Mammary microvascular endothelial cell (primary cell): Measurements from ENCODE around the gene RHBDF2. TPM values are rescaled to one million over a fixed set of nuclear protein-coding genes. Genes with fewer than 3 reads are reported as not detected.

Experiments used
- total RNA-seq: library from RNA; depleted of rRNA; stranded (reverse); fragments of >200 nt; gene quantifications from 2 replicates; pipeline ENCODE4 v1.2.3, GENCODE V29; 2015

The RHBDF2 gene
- total RNA-seq: 46.8 and 54.8 TPM in 2 replicates

GRCh38 chr17:76501018-76501826, at the start of gene RHBDF2:
RHBDF2 (minus strand) TSS chr17:76501423; CDS start chr17:76481524, 19,899 bp downstream.

GRCh38 chr17:76539631-76540271, 38.5 kb upstream of the RHBDF2 start, which contains the start of gene PRCD:
PRCD (plus strand) TSS chr17:76540044; CDS start chr17:76540142, 98 bp downstream.

GRCh38 chr17:76537578-76538280, 36.5 kb upstream of the RHBDF2 start, which contains the start of gene CYGB:
CYGB (minus strand) TSS chr17:76537709; CDS start chr17:76537542, 167 bp downstream.

GRCh38 chr17:76467366-76467765, 33.9 kb downstream of the RHBDF2 start, which contains the start of gene AANAT:
AANAT (plus strand) TSS chr17:76467603; CDS start chr17:76468747, 1,144 bp downstream.

GRCh38 chr17:76452660-76453430, 48.4 kb downstream of the RHBDF2 start, which contains the start of gene UBE2O:
UBE2O (minus strand) TSS chr17:76453152; CDS start chr17:76453141, 11 bp downstream.

Other genes starting within 250 kb of the RHBDF2 start
- gene UBALD2, start 236.1 kb downstream of the RHBDF2 start, total RNA-seq: 14.7 and 28.9 TPM in 2 replicates
- 1.8 and 4.7 TPM in 2 replicates for gene QRICH2, start 193.1 kb downstream of the RHBDF2 start, total RNA-seq
- gene PRPSAP1, start 147.5 kb downstream of the RHBDF2 start, total RNA-seq: 52.3 and 80.1 TPM in 2 replicates
- 191 TPM in 2 replicates for gene SPHK1, start 116.8 kb downstream of the RHBDF2 start, total RNA-seq
- 17.5 and 23.1 TPM in 2 replicates for gene UBE2O, start 48.3 kb downstream of the RHBDF2 start, total RNA-seq
- gene AANAT, start 33.8 kb downstream of the RHBDF2 start, total RNA-seq: not detected in 2 replicates
- gene CYGB, start 36.3 kb upstream of the RHBDF2 start, total RNA-seq: 24.6 and 27.5 TPM in 2 replicates
- gene PRCD, start 38.6 kb upstream of the RHBDF2 start, total RNA-seq: 0.59 and 0.67 TPM in 2 replicates
- 1.7 and 2.2 TPM in 2 replicates for gene ST6GALNAC2, start 84.4 kb upstream of the RHBDF2 start, total RNA-seq
- not detected in 2 replicates for gene ST6GALNAC1, start 142.3 kb upstream of the RHBDF2 start, total RNA-seq
- gene MXRA7, start 209.5 kb upstream of the RHBDF2 start, total RNA-seq: 235 and 238 TPM in 2 replicates
- 29.2 and 34.5 TPM in 2 replicates for gene JMJD6, start 225.2 kb upstream of the RHBDF2 start, total RNA-seq
- gene METTL23, start 225.4 kb upstream of the RHBDF2 start, total RNA-seq: 22.5 and 28.0 TPM in 2 replicates
- gene SRSF2, start 235.9 kb upstream of the RHBDF2 start, total RNA-seq: 350 and 378 TPM in 2 replicates
- gene MFSD11, start 236.7 kb upstream of the RHBDF2 start, total RNA-seq: 26.6 and 30.8 TPM in 2 replicates